Muscle of leg (tissue), 11 donors: Measurements from ENCODE around the gene C5orf58. TPM values are rescaled to one million over a fixed set of nuclear protein-coding genes. Genes with fewer than 3 reads are reported as not detected.

Experiments
- DNase-seq: peaks from one replicate; pipeline ENCODE4 v3.0.0; 2013
- H3K27ac ChIP-seq: one replicate; pipeline ENCODE4 v1.5.1; 2013; ENCODE audit warnings: mild to moderate bottlenecking, low read length, control low read depth
- H3K27me3 ChIP-seq: one replicate; pipeline ENCODE4 v1.6.1; 2013; ENCODE audit warnings: low read length; ENCODE audit not compliant: control insufficient read depth, insufficient read depth
- H3K36me3 ChIP-seq: one replicate; pipeline ENCODE4 v1.6.1; 2013; ENCODE audit warnings: low read length; ENCODE audit not compliant: control insufficient read depth, insufficient read depth
- H3K4me1 ChIP-seq: one replicate; pipeline ENCODE4 v1.6.1; 2013; ENCODE audit warnings: low read length; ENCODE audit not compliant: control insufficient read depth, insufficient read depth
- H3K4me3 ChIP-seq: one replicate; pipeline ENCODE4 v1.5.1; 2013; ENCODE audit warnings: low read length, control low read depth
- H3K9me3 ChIP-seq: replicated peaks from 2 replicates; pipeline ENCODE4 v1.6.1; 2013; ENCODE audit warnings: low read depth, low read length; ENCODE audit not compliant: control insufficient read depth
- WGBS: methylation state at CpG from one replicate; pipeline ENCODE4 v1.1.5; 2013; ENCODE audit warnings: missing lambda C conversion rate; ENCODE audit not compliant: insufficient coverage; 5-methylcytosine and 5-hydroxymethylcytosine counted together
- polyA plus RNA-seq, 8 donors: library from polyadenylated mRNA; unstranded; fragments of 120-200 nt; gene quantifications; one replicate each; pipeline versions ENCODE4 v1.2.1 to v1.2.3, GENCODE V29; 2013; ENCODE audit warnings: inconsistent platforms in 1 of 8, low replicate concordance in 1 of 8; ENCODE audit not compliant: insufficient read length in 8 of 8, insufficient read depth in 1 of 8
- total RNA-seq: library from RNA; stranded (reverse); fragments of 120-200 nt; gene quantifications from one replicate; pipeline ENCODE4 v1.2.4, GENCODE V29; 2013

Gene C5orf58
- total and polyA plus RNA-seq, 9 donors, result 0.18 to 0.34 (median 0.24) TPM; not detected in 4

- DNase-seq, result peak; percentile 85
- no CpG with 5 or more reads among the region's 9 CpGs for WGBS
- H3K27me3 ChIP-seq, result peaks cover 5% of the 10 kb centered on the region
- H3K27ac ChIP-seq, result no peak overlapping the region
- no peak overlapping the region for H3K4me3 ChIP-seq
- peaks cover 11% of the 10 kb centered on the region for H3K4me1 ChIP-seq
- no peaks in the 10 kb centered on the region for H3K9me3 ChIP-seq
- no peaks in the 10 kb centered on the region for H3K36me3 ChIP-seq
Observed at GRCh38 chr5:170252720-170253350, 20.1 kb downstream of the C5orf58 start.

GRCh38 chr5:170254056-170254455 is 21.3 kb downstream of the C5orf58 start:
- DNase-seq, result no peak
- H3K27me3 ChIP-seq, result peaks cover 5% of the 10 kb centered on the region
- H3K36me3 ChIP-seq, result no peaks in the 10 kb centered on the region
- H3K4me3 ChIP-seq, result no peak overlapping the region
- no peaks in the 10 kb centered on the region for H3K9me3 ChIP-seq
- WGBS, result 89% methylated on average over 7 of the region's 8 CpGs
- H3K27ac ChIP-seq, result no peak overlapping the region
- peaks cover 11% of the 10 kb centered on the region for H3K4me1 ChIP-seq

- Histone ChIP-seq H3K4me1 (peaks cover 11% of the 10 kb centered on the region), H3K27me3 (peaks cover 5% of the 10 kb centered on the region), H3K4me3 (no peak overlapping the region), H3K36me3 (peaks cover 2% of the 10 kb centered on the region), H3K9me3 (no peaks in the 10 kb centered on the region), H3K27ac (no peak overlapping the region)
- WGBS, result no CpG with 5 or more reads among the region's 1 CpG
- peak; percentile 48 for DNase-seq
Observed at GRCh38 chr5:170256571-170256970, 23.8 kb downstream of the C5orf58 start.

- peaks cover 11% of the 10 kb centered on the region for H3K4me1 ChIP-seq
- no peaks in the 10 kb centered on the region for H3K9me3 ChIP-seq
- H3K4me3 ChIP-seq, result no peak overlapping the region
- H3K27ac ChIP-seq, result no peak overlapping the region
- 83% methylated on average over 1 of the region's 4 CpGs for WGBS
- H3K36me3 ChIP-seq, result peaks cover 2% of the 10 kb centered on the region
- no peak for DNase-seq
- H3K27me3 ChIP-seq, result peaks cover 5% of the 10 kb centered on the region
Observed at GRCh38 chr5:170257370-170257769, 24.6 kb downstream of the C5orf58 start.

DNA sequence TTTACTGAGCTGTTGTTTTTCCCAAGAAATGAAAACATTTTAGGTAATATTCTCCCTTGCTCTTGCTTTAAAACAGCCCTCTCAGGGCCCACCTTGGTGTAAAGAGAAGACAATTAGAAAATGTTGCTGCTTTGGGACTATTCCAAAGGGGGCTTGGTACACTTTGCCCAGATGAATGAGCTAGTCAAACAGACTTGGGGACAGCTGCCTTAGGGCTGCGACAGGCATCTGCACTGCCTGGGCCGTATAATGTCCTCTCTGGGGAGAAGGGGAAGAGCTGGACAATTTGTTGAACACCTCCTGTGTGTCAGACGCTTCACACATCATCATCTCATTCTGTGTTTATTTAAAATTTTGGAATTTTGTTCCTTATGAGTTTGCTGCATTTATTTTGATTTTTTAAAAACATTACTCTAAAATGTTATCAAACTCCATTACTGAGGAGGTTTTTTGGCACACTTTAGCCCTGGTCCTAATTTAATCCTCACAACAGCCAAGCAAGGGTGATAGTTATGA is 28.8 kb downstream of the C5orf58 start:
- Histone ChIP-seq H3K4me1 (peaks cover 7% of the 10 kb centered on the region), H3K36me3 (peaks cover 2% of the 10 kb centered on the region)

GRCh38 chr5:170262061-170263045 is 29.6 kb downstream of the C5orf58 start:
- peaks cover 10% of the 10 kb centered on the region for H3K27me3 ChIP-seq
- peaks cover 2% of the 10 kb centered on the region for H3K4me1 ChIP-seq
- H3K4me3 ChIP-seq, result no peak overlapping the region
- peaks cover 2% of the 10 kb centered on the region for H3K36me3 ChIP-seq
- H3K27ac ChIP-seq, result no peak overlapping the region
- no peaks in the 10 kb centered on the region for H3K9me3 ChIP-seq
- WGBS, result 82% methylated on average over 5 of the region's 15 CpGs
- no peak for DNase-seq

More for the DNA sequence above, 28.8 kb downstream of the C5orf58 start:
- no peaks in the 10 kb centered on the region for H3K9me3 ChIP-seq
- 40% methylated on average over 1 of the region's 3 CpGs for WGBS
- no peak overlapping the region for H3K27ac ChIP-seq
- no peak overlapping the region for H3K4me3 ChIP-seq
- peaks cover 3% of the 10 kb centered on the region for H3K27me3 ChIP-seq
- no peak for DNase-seq

- H3K4me1 ChIP-seq, result peaks cover 10% of the 10 kb centered on the region
- DNase-seq, result no peak
- H3K4me3 ChIP-seq, result no peak overlapping the region
- no peak overlapping the region for H3K27ac ChIP-seq
- H3K9me3 ChIP-seq, result no peaks in the 10 kb centered on the region
- peaks cover 2% of the 10 kb centered on the region for H3K36me3 ChIP-seq
- H3K27me3 ChIP-seq, result peaks cover 10% of the 10 kb centered on the region
- 82% methylated on average over 2 of the region's 4 CpGs for WGBS
Observed at GRCh38 chr5:170263906-170264305, 31.1 kb downstream of the C5orf58 start.

- Histone ChIP-seq H3K4me1 (peaks cover 12% of the 10 kb centered on the region), H3K27me3 (peaks cover 10% of the 10 kb centered on the region), H3K4me3 (no peak overlapping the region), H3K27ac (peak overlapping the region; percentile 71), H3K9me3 (no peaks in the 10 kb centered on the region), H3K36me3 (peaks cover 2% of the 10 kb centered on the region)
- DNase-seq, result peak; percentile 97
- WGBS, result 21% methylated on average over 3 of the region's 5 CpGs
Observed at GRCh38 chr5:170265522-170265921, 32.7 kb downstream of the C5orf58 start.

DNA sequence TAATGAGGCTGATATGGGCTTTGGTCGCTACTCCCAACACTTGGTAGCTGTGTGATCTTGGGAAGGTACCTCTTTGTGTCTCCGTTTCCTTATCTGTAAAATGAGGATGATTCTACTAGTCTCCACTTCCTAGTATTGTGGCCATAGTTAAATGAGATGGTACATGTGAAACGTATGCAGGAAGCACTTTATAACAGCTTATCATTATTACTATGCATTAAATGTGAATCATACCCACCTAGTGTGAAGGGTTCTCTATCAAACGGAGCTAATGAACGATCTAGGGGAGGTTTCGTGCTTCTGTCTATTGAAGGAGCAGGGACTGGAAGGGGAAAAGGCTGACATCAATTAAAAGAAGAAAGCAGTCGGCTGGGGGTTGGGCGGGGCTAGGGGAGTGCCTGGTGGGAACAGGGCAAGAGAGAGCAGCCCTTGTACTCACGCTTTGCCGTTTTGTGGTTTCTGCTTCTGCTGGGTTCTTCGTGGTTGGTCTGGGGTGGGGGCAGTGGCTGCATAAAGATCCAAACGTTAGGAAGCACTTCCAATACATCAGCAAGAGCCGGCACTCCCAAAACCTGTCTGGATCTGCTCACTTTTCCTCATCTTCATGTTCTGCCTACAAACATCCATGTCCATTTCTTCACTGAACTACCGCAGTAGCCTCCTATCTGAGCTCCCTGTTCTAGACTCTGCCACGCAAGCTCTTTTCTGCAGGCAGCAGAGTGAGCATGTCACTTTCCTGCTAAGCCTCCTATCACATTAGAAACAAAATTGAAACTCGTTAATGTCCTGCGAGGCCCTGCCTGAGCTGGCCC is 34.0 kb downstream of the C5orf58 start:
- 73% methylated on average over 10 of the region's 17 CpGs for WGBS
- Histone ChIP-seq H3K4me1 (peaks cover 14% of the 10 kb centered on the region), H3K27ac (no peak overlapping the region), H3K4me3 (no peak overlapping the region), H3K9me3 (no peaks in the 10 kb centered on the region), H3K36me3 (no peaks in the 10 kb centered on the region), H3K27me3 (peaks cover 10% of the 10 kb centered on the region)
- no peak for DNase-seq
